ENCODE data around the gene SLC51B.

SLC51B gene

GRCh38 chr15:65062061-65062460, 16.9 kb downstream of the SLC51B start:
- Histone ChIP-seq H3K27me3 (ENCODE audit: insufficient read depth, low read depth) (peaks cover 5% of the 10 kb centered on the region), H3K27ac (no peak overlapping the region), H2AFZ (ENCODE audit: low read depth) (no peak overlapping the region), H3K4me1 (ENCODE audit: low read depth, poor library complexity, severe bottlenecking) (no peaks in the 10 kb centered on the region), H3K36me3 (ENCODE audit: insufficient read depth) (no peaks in the 10 kb centered on the region), H3K4me3 (IDR thresholded peaks at IDR 0.05; ENCODE audit: insufficient read depth, low read depth, low read length) (no peak overlapping the region), H3K4me2 (no peak overlapping the region), H4K20me1 (ENCODE audit: insufficient read depth) (no peaks in the 10 kb centered on the region), H3K9ac (no peak overlapping the region), H3K79me2 (ENCODE audit: insufficient read depth, low read depth) (no peaks in the 10 kb centered on the region)
- TF ChIP-seq CTCF (conservative IDR thresholded peaks at IDR 0.05; ENCODE audit: low read depth, low read length): no peak

GRCh38 chr15:65062726-65063125, 17.5 kb downstream of the SLC51B start:
- no peak overlapping the region for H3K4me3 ChIP-seq (IDR thresholded peaks at IDR 0.05; ENCODE audit: insufficient read depth, low read depth, low read length)
- H3K9ac ChIP-seq: no peak overlapping the region
- no peaks in the 10 kb centered on the region for H3K4me1 ChIP-seq (ENCODE audit: low read depth, poor library complexity, severe bottlenecking)
- H3K4me2 ChIP-seq: no peak overlapping the region
- H3K27ac ChIP-seq: no peak overlapping the region
- peaks cover 5% of the 10 kb centered on the region for H3K27me3 ChIP-seq (ENCODE audit: insufficient read depth, low read depth)
- H2AFZ ChIP-seq (ENCODE audit: low read depth): no peak overlapping the region
- H4K20me1 ChIP-seq (ENCODE audit: insufficient read depth): no peaks in the 10 kb centered on the region
- no peaks in the 10 kb centered on the region for H3K79me2 ChIP-seq (ENCODE audit: insufficient read depth, low read depth)
- no peaks in the 10 kb centered on the region for H3K36me3 ChIP-seq (ENCODE audit: insufficient read depth)
- TF ChIP-seq CTCF (conservative IDR thresholded peaks at IDR 0.05; ENCODE audit: low read depth, low read length): no peak

- no peaks in the 10 kb centered on the region for H3K36me3 ChIP-seq (ENCODE audit: insufficient read depth)
- no peak overlapping the region for H3K4me3 ChIP-seq (IDR thresholded peaks at IDR 0.05; ENCODE audit: insufficient read depth, low read depth, low read length)
- H3K9ac ChIP-seq: no peak overlapping the region
- no peak overlapping the region for H2AFZ ChIP-seq (ENCODE audit: low read depth)
- TF ChIP-seq CTCF (conservative IDR thresholded peaks at IDR 0.05; ENCODE audit: low read depth, low read length): no peak
- no peaks in the 10 kb centered on the region for H3K4me1 ChIP-seq (ENCODE audit: low read depth, poor library complexity, severe bottlenecking)
- H3K79me2 ChIP-seq (ENCODE audit: insufficient read depth, low read depth): no peaks in the 10 kb centered on the region
- H3K27ac ChIP-seq: no peak overlapping the region
- no peak overlapping the region for H3K4me2 ChIP-seq
- H3K27me3 ChIP-seq (ENCODE audit: insufficient read depth, low read depth): peaks cover 5% of the 10 kb centered on the region
- no peaks in the 10 kb centered on the region for H4K20me1 ChIP-seq (ENCODE audit: insufficient read depth)
Measured at GRCh38 chr15:65066001-65066634, 20.9 kb downstream of the SLC51B start.

GRCh38 chr15:65066635-65067316, 21.6 kb downstream of the SLC51B start:
- TF ChIP-seq CTCF (conservative IDR thresholded peaks at IDR 0.05; ENCODE audit: low read depth, low read length): no peak
- Histone ChIP-seq H3K79me2 (ENCODE audit: insufficient read depth, low read depth) (no peaks in the 10 kb centered on the region), H3K4me2 (no peak overlapping the region), H2AFZ (ENCODE audit: low read depth) (no peak overlapping the region), H3K4me1 (ENCODE audit: low read depth, poor library complexity, severe bottlenecking) (no peaks in the 10 kb centered on the region), H3K27me3 (ENCODE audit: insufficient read depth, low read depth) (peaks cover 5% of the 10 kb centered on the region), H3K9ac (no peak overlapping the region), H3K27ac (no peak overlapping the region), H3K36me3 (ENCODE audit: insufficient read depth) (no peaks in the 10 kb centered on the region), H3K4me3 (IDR thresholded peaks at IDR 0.05; ENCODE audit: insufficient read depth, low read depth, low read length) (no peak overlapping the region), H4K20me1 (ENCODE audit: insufficient read depth) (no peaks in the 10 kb centered on the region)
